NOMO-1 (cell line): ENCODE data around the gene TRIP11.
A peak's percentile ranks its signal among the peaks of the same experiment; 100 is the strongest.

Experiments used
- DNase-seq, 2 experiments: peaks; one replicate each; lab custom pipeline; 2025; ENCODE audit not compliant: unreplicated experiment in 2 of 2; lab: John Stamatoyannopoulos, UW

TRIP11 gene

DNA sequence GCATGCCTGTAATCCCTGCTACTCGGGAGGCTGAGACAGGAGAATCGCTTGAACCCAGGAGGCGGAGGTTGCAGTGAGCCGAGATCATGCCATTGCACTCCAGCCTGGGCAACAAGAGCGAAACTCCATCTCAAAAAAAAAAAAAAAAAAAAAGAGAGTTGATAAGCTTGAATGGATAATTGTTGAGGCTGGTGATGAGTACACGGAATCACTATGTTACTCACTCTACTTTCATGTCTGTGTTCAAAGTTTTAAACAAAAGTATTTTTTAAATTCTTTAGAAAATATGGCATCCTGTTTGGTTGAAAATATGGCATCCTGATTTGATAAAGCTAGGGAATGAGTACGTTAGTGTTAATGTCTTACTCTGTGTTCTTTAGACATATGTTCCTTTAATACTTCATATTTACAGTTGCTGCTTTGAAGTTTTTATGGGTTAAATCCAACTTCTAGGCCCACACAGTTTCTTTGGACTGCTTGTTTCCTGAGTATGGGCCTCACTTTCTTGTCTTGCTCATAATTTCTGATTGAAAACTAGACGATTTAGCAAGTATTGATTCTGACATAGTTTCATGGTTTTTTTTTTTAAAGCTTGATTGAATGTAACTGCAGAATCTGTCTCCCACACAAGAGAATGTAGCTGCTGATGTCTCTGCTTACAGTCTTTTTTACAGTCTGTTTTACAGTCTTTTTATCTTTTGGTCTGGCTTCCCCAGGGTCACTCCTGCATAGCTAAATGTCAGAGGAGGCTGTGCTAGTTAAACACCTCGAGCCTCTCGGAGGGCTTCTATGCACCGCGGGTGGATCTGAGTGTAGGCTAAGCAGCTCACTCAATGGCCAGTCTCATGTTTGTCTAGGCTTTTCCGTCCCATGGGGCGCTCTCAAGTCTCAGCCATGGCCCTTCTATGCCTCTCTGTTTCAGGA is 78.3 kb downstream of the TRIP11 start:
- no peak for DNase-seq

GRCh38 chr14:91957876-91958313 is 82.0 kb downstream of the TRIP11 start:
- no peak for DNase-seq

DNA sequence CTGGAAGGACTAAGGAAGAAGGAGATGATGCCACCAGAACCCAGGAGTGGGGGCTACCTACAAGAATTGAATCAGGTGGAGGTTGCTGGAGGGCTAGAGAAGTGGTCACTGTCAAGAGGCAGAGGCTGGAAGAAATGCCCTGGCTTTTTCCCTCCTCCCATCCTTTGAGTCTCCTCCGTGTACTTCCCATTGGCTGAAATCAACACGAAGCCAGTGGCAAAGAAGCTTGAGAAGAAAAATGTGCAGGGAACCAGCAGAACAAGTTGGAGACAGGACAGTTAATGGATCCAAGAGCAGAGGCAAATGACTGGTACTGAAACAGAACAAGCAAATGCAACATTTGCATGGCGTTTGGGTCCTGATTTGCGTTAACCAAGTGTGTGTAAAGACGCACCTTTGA is 83.2 kb downstream of the TRIP11 start:
- DNase-seq, result no peak

DNA sequence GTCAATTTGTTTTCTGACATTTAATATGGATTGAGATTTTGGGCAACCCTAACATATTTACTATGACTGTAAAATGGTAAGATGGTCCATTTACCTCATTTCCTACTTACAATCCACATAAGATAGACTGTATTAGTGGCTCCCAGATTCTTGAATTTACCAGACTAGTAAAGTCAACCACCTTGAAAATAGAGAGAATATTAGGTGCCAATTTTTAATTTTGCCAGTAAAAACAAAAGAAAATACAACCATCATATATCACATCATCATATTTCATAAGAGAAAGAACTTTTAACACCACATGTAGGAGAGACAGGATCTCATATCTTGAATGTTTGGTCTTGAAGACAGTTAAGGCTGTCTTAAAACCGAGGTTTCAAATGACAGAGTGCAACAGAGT is 84.7 kb downstream of the TRIP11 start:
- no peak for DNase-seq

- DNase-seq, result no peak
These were observed 86.5 kb downstream of the TRIP11 start for GRCh38 chr14:91953170-91953985.

- DNase-seq, result no peak
These were observed 92.2 kb downstream of the TRIP11 start, which contains the start of gene FBLN5 for GRCh38 chr14:91947475-91948184. Gene FBLN5 (minus strand): TSS chr14:91947694. CDS start chr14:91947229, 465 bp downstream.

GRCh38 chr14:91946622-91947474 is 93.0 kb downstream of the TRIP11 start:
- DNase-seq, result peak in 1 of 2 experiments; percentile 17

DNA sequence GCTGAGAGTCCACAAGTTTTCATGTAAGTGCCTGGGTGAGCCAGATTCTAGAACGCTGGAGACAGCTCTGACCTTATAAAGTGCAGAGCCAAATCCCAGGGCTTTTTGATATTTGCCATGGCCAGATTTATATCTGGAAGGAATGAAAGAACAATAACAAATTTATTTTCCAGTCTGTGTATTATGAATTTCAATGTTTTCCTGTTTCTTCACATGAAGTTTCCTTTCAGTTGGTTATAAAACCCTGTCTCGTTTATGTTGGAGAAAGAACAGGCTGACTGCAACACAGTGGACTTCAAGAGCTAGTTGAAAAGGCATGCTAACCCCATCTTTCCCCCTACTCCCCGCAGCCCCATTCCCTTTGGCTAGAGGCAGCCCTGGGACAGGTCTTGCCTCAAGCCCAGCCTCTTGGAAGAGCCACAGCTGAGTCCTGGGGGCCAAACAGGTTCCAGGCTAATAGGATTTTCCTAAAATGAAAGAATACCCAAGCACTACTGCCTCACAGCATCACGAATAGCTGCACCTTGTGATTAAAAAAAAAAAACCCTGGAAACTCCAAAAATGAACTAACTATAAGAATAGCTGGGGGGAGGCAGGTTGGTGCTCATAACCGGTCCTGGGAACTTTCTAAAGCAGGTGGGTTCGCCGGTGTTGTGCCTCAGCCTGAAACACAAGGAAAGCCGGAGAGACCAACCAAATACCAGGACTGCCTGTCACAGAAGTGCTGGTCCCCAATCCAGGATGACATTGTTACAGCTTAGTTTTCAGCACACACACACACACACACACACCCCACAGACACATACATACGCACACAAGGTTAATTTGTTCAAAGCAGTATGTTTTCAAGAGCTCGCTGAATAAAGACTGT is 93.9 kb downstream of the TRIP11 start:
- DNase-seq, result no peak

DNA sequence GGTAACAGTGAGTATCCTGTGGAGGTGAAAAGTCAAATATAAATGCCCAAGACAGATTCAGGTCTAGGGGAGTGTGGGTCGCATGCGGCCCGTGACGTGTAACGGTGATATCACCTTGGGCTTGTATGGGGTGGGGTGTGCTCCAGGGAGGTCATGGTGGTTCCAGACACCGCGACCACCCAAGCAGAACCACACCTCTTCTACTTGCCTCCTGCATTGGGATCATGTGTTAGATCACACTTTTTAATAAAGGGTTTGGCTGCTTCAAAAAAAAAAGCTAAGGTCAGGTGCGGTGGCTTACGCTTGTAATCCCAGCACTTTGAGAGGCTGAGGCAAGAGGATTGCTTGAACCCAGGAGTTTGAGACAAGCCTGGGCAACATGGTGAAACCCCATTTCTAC is 96.9 kb downstream of the TRIP11 start:
- DNase-seq, result no peak

DNA sequence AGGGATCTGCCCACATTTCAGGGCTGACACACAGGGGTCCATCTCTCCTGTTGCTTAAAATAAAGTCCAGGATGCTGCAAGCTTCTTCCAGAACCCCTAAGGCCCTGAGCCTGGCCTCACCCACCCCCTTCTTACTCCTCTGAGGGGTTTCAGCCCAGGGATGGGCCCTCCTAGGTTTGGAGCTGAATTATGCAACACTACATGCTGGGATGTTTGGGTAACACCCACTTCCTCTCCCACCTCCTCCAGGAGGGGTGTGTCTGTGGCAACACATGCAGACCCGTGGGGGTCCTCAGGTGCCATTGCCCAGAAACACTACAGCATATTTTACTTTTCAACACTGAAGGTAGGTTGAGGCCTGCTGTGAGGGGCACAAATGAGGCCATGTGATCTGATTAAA is 97.7 kb downstream of the TRIP11 start:
- no peak for DNase-seq

DNA sequence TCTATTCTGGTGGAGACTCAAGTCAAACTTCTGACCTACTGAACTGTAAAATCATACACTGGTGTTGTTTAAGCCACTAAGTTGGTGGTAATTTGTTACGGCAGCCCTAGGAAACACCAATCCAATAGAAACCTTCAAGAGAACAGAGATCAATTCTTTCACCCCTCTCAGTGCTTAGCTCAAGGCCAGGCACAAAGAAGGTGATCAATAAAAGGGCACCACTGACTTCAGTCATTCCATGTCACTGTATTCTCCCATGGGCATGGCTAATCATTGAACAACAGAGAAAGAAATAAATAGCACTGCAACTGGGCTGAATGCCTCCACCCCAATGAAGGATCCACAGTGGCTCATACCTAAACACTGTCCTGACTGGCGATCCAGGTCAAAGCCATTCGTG is 99.7 kb downstream of the TRIP11 start:
- DNase-seq, result no peak

DNA sequence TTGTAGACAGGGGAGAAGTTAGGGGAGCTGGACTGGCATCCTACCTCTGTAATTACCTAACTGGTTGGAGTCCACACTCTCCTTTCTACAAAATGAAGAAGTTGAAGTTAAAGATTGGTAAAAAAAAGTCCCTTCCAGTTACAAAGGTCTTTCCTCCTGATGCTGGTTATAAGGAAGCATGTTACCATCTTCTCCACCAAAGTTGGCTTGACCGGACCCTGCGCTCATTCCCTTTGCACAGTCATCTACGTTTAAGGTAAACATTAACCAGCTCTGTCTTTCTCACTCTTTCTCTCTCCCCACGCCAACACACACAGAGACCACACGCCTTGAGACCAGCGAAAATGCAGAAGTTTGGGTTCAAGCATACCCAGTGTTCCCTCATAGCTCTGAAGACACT is 104.3 kb downstream of the TRIP11 start:
- DNase-seq, result no peak

DNA sequence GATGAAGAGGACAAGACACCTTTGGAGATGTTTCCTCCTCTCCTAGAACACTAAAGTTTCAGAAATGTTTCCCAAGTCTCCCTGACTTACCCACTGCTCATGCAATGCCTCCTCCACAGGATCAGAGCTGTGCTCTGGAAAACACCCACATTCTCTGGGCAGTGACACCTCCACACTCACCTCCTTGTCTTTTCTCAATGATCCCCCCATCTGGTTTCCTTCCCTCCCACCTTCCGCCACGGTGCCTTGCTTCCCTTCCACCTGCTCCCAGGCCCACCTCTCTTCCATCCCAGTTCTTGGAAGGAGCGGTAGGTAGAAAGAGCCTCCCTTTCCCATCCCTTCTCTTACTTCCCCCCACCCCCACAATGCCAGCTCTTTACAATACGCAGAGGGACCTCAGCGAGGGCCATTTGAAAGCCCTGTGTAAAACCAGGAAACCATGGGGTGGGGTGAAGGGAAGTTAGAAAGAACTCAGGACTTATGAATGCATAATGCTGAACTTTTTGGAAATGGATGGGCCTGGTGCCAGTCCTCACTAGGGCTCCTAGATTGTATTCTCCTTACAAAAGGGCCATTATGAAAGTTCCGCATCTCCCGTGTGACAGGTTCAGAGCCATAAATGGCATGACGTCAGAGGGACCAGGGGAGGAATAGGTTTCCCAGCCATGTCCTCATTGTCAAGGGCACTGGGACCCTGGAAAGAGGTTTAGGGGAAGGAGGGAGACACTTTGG is 105.1 kb downstream of the TRIP11 start:
- no peak for DNase-seq

DNA sequence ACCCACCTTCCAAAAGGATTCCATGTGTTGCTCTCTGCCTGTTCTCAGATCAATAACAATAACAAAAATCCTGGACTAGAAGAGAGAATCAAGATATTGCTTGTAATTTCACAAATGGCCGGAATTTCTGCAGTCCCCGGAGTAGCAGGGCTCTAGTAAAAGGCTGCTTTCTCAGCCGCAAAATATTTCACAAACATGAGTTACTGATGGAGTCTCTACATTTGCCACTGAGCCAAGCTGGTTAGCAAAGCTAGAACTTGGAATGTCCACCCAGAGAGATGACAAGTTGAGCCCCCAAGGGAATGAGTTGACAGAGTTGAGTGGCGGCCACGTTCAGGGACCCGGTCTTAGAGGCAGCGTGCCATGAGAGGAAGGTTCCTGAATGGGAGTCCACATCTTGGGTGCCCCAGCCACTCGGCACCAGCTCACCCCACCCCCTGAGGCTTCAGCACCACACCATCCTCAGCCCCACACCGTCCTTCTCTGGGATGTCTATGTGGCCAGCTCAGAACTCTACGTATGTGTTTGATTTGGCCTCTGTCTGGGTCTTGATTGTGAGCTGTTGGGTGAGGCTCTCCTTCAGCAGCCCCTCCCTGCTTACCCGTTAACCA is 108.3 kb downstream of the TRIP11 start:
- DNase-seq, result no peak

DNA sequence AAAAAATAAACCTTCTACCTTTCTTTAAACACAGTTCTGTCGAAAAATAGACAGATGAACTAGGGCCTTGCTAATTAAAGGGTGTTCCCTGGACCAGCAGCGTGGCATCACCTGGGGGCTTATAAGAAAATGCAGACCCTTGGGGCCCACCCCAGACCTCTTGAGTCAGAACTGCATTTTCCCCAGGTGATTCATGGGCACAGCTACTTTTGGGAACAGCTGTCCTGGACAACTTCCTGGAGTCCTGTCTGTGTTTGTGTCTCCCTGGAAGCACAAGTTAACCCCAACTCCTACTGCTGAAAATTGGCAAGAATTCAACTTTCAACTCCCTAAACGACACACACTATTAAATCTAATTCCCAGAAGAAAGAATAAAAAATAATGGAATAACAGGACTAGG is 110.2 kb downstream of the TRIP11 start:
- DNase-seq, result no peak

DNA sequence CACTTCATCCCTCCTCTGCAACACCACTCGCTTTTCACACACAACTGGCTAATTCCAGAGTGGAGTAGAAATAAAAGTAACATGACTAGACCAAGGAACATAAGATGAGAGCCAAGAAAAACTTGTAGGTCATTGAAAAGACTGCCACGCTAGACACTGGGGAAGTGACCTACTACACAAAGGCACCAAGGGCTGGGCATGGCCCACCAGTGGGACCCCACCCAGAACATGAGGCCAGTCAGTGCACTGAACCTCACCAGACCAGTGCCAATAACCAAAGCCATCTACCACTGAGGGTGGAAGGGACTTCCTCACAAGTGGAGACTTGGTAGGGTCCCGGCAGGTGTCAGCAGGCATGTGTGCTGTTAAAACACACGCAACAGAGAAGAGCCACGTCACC is 112.1 kb downstream of the TRIP11 start:
- DNase-seq, result no peak

- DNase-seq, result no peak
These were observed 112.7 kb downstream of the TRIP11 start for GRCh38 chr14:91927191-91927590.
